B cell (primary cell): Measurements from ENCODE around the gene ZER1. TPM values are rescaled to one million over a fixed set of nuclear protein-coding genes. Genes with fewer than 3 reads are reported as not detected.
A peak's percentile ranks its signal among the peaks of the same experiment; 100 is the strongest.

Experiments
- ATAC-seq: fragments of 200-7000 bp; cut with Tn5 transposase; one replicate; pipeline ENCODE4 v1.10.0; 2021; ENCODE audit warnings: low read depth, mild to moderate bottlenecking, moderate number of reproducible peaks, moderate library complexity
- CTCF ChIA-PET: fragments of 350-600 bp; sonication (Branson Sonifier 250); formaldehyde crosslinking; loops from one replicate; lab custom pipeline; 2021; ENCODE audit warnings: antibody characterized with exemption, inconsistent platforms; lab: Charles Lee
- POLR2A ChIA-PET: fragments of 350-600 bp; sonication (Branson Sonifier 250); formaldehyde crosslinking; loops from one replicate; lab custom pipeline; 2021; ENCODE audit warnings: antibody characterized with exemption; lab: Charles Lee
- DNase-seq: peaks from one replicate; pipeline ENCODE4 v3.0.0; 2013
- H2AFZ ChIP-seq: 2 replicates; pipeline ENCODE4 v1.6.1; 2012; ENCODE audit warnings: mild to moderate bottlenecking, low read depth, low read length; ENCODE audit not compliant: insufficient read depth, poor library complexity, severe bottlenecking
- H3K27ac ChIP-seq, 2 donors: 1 replicate in 1 of 2; 2 replicates in 1 of 2; pipeline ENCODE4 v1.5.1; 2012 to 2013; ENCODE audit warnings: low read length in 2 of 2, mild to moderate bottlenecking in 2 of 2, moderate library complexity in 1 of 2
- H3K27me3 ChIP-seq, 4 experiments: fragments of 200-600 bp in 1 of 4; sonication (generic) in 1 of 4; replicated peaks in 1 of 4; 1 replicate in 2 of 4; 2 replicates in 2 of 4; pipeline versions ENCODE4 v1.6.1 to v1.7.0; 2013 to 2016; ENCODE audit warnings: low read length in 3 of 4, mild to moderate bottlenecking in 2 of 4, mixed read lengths in 1 of 4, moderate library complexity in 1 of 4; ENCODE audit not compliant: insufficient read depth in 4 of 4, control insufficient read depth in 3 of 4; ENCODE audit errors: control extremely low read depth in 1 of 4
- H3K36me3 ChIP-seq, 2 experiments: replicated peaks in 1 of 2; 1 replicate in 1 of 2; 2 replicates in 1 of 2; pipeline versions ENCODE4 v1.6.1 to v1.7.1; 2013; ENCODE audit warnings: low read length in 1 of 2; ENCODE audit not compliant: insufficient read depth in 2 of 2, control insufficient read depth in 1 of 2; ENCODE audit errors: control extremely low read depth in 1 of 2, extremely low read depth in 1 of 2
- H3K4me1 ChIP-seq, 2 donors: fragments of 200-600 bp in 1 of 2; sonication (generic) in 1 of 2; 1 replicate in 1 of 2; 2 replicates in 1 of 2; pipeline versions ENCODE4 v1.5.1 to v1.6.1; 2013 to 2017; ENCODE audit warnings: low read length in 2 of 2; ENCODE audit not compliant: control insufficient read depth in 2 of 2, insufficient read depth in 2 of 2
- H3K4me2 ChIP-seq: replicated peaks from 2 replicates; pipeline ENCODE3; 2012; ENCODE audit warnings: mild to moderate bottlenecking, low read depth, low read length; ENCODE audit not compliant: poor library complexity, severe bottlenecking
- H3K4me3 ChIP-seq, 5 experiments: fragments of 200-600 bp in 1 of 5; sonication (generic) in 1 of 5; 1 replicate in 3 of 5; 2 replicates in 2 of 5; pipeline versions ENCODE4 v1.5.1 to v1.7.0; 2011 to 2016; ENCODE audit warnings: low read length in 4 of 5, mild to moderate bottlenecking in 4 of 5, low read depth in 2 of 5, control low read depth in 1 of 5, moderate library complexity in 1 of 5; ENCODE audit not compliant: insufficient read depth in 1 of 5; ENCODE audit errors: control extremely low read depth in 1 of 5, extremely low read depth in 1 of 5
- H3K79me2 ChIP-seq: fragments of 200-600 bp; sonication (generic); one replicate; pipeline ENCODE4 v1.6.0; 2016; ENCODE audit warnings: low read length; ENCODE audit not compliant: control insufficient read depth, insufficient read depth
- H3K9ac ChIP-seq: fragments of 200-600 bp; sonication (generic); 2 replicates; pipeline ENCODE4 v1.6.1; 2017; ENCODE audit warnings: mild to moderate bottlenecking, low read length, moderate library complexity
- H3K9me3 ChIP-seq, 3 donors: one replicate each; pipeline versions ENCODE4 v1.6.1 to v1.7.1; 2013; ENCODE audit warnings: low read length in 2 of 3; ENCODE audit not compliant: control insufficient read depth in 2 of 3, insufficient read depth in 1 of 3; ENCODE audit errors: control extremely low read depth in 1 of 3
- H4K20me1 ChIP-seq: 2 replicates; pipeline ENCODE4 v1.6.0; 2012; ENCODE audit warnings: mild to moderate bottlenecking, low read length; ENCODE audit not compliant: insufficient read depth, control insufficient read depth, poor library complexity, severe bottlenecking
- H3K27ac Mint-ChIP-seq: one replicate; pipeline ENCODE4 v1.8.0; 2021; ENCODE audit warnings: mixed read lengths
- H3K27me3 Mint-ChIP-seq: one replicate; pipeline ENCODE4 v1.8.0; 2021; ENCODE audit warnings: mixed read lengths
- H3K4me1 Mint-ChIP-seq: one replicate; pipeline ENCODE4 v1.8.0; 2021; ENCODE audit warnings: mixed read lengths
- H3K4me3 Mint-ChIP-seq: one replicate; pipeline ENCODE4 v1.8.0; 2021; ENCODE audit warnings: mixed read lengths
- H3K9me3 Mint-ChIP-seq: one replicate; pipeline ENCODE4 v1.8.0; 2022; ENCODE audit warnings: mixed read lengths; ENCODE audit not compliant: insufficient read depth
- CTCF ChIP-seq: fragments of 200-600 bp; IDR thresholded peaks from one replicate; pipeline ENCODE4 v1.8.0; 2022; ENCODE audit warnings: antibody characterized with exemption, mild to moderate bottlenecking
- EZH2 ChIP-seq: IDR thresholded peaks from 2 replicates; pipeline ENCODE4 v1.6.1; 2012; ENCODE audit warnings: borderline replicate concordance, low read depth, mild to moderate bottlenecking, moderate library complexity, low read length; ENCODE audit not compliant: insufficient read depth, poor library complexity, severe bottlenecking
- WGBS: methylation state at CpG from one replicate; pipeline ENCODE4 v1.1.5; 2013; ENCODE audit warnings: missing lambda C conversion rate; ENCODE audit not compliant: insufficient coverage; 5-methylcytosine and 5-hydroxymethylcytosine counted together
- intact Hi-C: fragments of 100-400 bp; cut with micrococcal nuclease; formaldehyde crosslinking; loops from one replicate; pipeline ENCODE4 v1.10.0; 2022
- polyA plus RNA-seq: library from polyadenylated mRNA; depleted of rRNA; stranded (reverse); fragments of >200 nt; gene quantifications from 2 replicates; pipeline ENCODE4 v1.2.3, GENCODE V29; 2012
- total RNA-seq, 2 donors: library from RNA; stranded (reverse); fragments of 120-200 nt in 1 of 2; gene quantifications; 1 replicate in 1 of 2; 2 replicates in 1 of 2; pipeline versions ENCODE4 v1.2.3 to v1.2.4, GENCODE V29; 2013 to 2022

The ZER1 gene
- total and polyA plus RNA-seq, 2 donors (not counting 1 experiment from before 2014, with no cell fraction given): 26.9 to 42.2 TPM

GRCh38 chr9:128721487-128722010 is 50.2 kb downstream of the ZER1 start:
- ATAC-seq (no peak), DNase-seq (peak; percentile 8)
- Histone ChIP-seq H2AFZ (no peak overlapping the region), H3K4me2 (no peak overlapping the region), H3K27me3 (no peaks in the 10 kb centered on the region), H3K9me3 (no peaks in the 10 kb centered on the region), H3K4me3 (no peak overlapping the region), H3K36me3 (peaks cover 0 to 13% of the 10 kb centered on the region in 2 experiments), H3K79me2 (peaks cover 8% of the 10 kb centered on the region), H3K4me1 (peaks cover 18 to 23% of the 10 kb centered on the region in 2 donors), H3K9ac (no peak overlapping the region), H4K20me1 (no peaks in the 10 kb centered on the region), H3K27ac (no peak overlapping the region)
- intact Hi-C loops: loop anchor here (5.0 kb wide), 1 partner anchor 1081 kb away; the partner anchor contains the start of gene TOR1B
- Mint-ChIP-seq H3K27me3 (no peaks in the 10 kb centered on the region), H3K4me1 (peaks cover 31% of the 10 kb centered on the region), H3K4me3 (peak overlapping the region; percentile 23), H3K9me3 (no peaks in the 10 kb centered on the region), H3K27ac (no peak overlapping the region)
- CTCF ChIA-PET: interaction anchor here (0.5 to 1.4 kb wide), 2 partner anchors 17 to 83 kb away, joined by 3 read pairs; no protein-coding TSS in a partner anchor
- POLR2A ChIA-PET: no interaction called here
- 93% methylated on average over 14 of the region's 18 CpGs for WGBS
- no peak for TF ChIP-seq CTCF
- TF ChIP-seq EZH2: no peak

DNA sequence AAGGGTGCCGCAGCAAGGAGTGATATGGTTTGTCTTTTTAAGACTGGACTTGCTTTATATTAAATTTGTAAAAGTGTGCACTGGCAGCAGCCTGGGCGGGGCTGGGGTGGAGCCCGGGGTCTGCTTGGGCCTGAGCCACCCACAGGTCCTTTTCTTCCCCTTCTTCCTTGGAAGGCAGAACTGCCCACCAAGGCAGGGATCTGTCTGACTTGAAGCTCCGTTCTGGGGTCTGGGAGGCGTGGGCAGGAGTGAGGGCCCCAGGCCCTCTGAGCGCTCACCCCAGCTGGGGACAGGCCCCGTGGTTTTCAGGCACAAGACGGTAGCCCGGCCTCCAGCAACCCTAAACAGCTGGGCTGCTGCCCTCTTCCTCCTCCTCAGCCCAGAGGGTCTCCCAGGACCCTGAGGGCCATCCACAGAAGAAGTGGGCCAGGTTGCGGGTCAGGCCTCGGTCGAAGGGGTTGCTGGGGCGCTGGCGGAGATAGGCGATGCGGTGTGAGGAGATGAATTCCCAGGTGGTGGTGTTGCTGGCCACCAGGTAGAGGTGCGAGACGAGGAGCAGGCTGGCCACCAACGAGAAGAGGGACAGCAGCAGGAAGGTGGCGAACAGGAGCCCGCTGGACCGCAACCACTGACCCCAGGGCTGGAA is 50.8 kb downstream of the ZER1 start:
- no peaks in the 10 kb centered on the region for H3K9me3 Mint-ChIP-seq
- peaks cover 29% of the 10 kb centered on the region for H3K4me1 Mint-ChIP-seq
- intact Hi-C loops: loop anchor here (5.0 kb wide), 1 partner anchor 1081 kb away; the partner anchor contains the start of gene TOR1B
- H3K4me3 Mint-ChIP-seq: peak overlapping the region; percentile 14
- H3K27me3 ChIP-seq: no peaks in the 10 kb centered on the region
- 97% methylated on average over 20 of the region's 22 CpGs for WGBS
- H3K4me3 ChIP-seq: no peak overlapping the region
- DNase-seq (no peak), ATAC-seq (no peak)
- H2AFZ ChIP-seq: no peak overlapping the region
- CTCF ChIA-PET: interaction anchor here (1.4 kb wide), 1 partner anchor 17 kb away, joined by 3 read pairs; no protein-coding TSS in a partner anchor
- H3K4me1 ChIP-seq: peaks cover 18 to 23% of the 10 kb centered on the region in 2 donors
- peaks cover 0 to 13% of the 10 kb centered on the region in 2 experiments for H3K36me3 ChIP-seq
- H3K27me3 Mint-ChIP-seq: no peaks in the 10 kb centered on the region
- no peak overlapping the region for H3K27ac Mint-ChIP-seq
- H3K9me3 ChIP-seq: no peaks in the 10 kb centered on the region
- no peaks in the 10 kb centered on the region for H4K20me1 ChIP-seq
- TF ChIP-seq EZH2 (no peak), CTCF (no peak)
- POLR2A ChIA-PET: no interaction called here
- H3K79me2 ChIP-seq: peaks cover 8% of the 10 kb centered on the region
- no peak overlapping the region for H3K9ac ChIP-seq
- H3K4me2 ChIP-seq: no peak overlapping the region
- H3K27ac ChIP-seq: no peak overlapping the region
